Measurements from ENCODE around the gene KRT15.
"Not testable (repeated sequence)": the region's sequence is repeated elsewhere in the genome, so short reads cannot be mapped to it uniquely, and the experiment has no call there.

The KRT15 gene

DNA sequence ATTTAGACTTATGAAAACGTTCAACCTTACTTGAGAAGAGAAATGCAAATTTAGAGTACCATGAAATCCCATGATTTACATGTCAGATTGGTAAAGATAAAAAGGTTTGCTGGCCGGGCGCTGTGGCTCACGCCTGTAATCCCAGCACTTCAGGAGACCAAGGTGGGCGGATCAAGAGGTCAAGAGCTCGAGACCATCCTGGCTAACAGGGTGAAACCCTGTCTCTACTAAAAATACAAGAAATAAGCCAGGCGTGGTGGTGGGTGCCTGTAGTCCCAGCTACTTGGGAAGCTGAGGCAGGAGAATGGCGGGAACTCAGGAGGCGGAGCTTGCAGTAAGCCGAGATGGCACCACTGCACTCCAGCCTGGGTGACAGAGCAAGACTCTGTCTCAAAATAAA is 24.1 kb upstream of the KRT15 start:
- DNase-seq = not testable (repeated sequence)

DNA sequence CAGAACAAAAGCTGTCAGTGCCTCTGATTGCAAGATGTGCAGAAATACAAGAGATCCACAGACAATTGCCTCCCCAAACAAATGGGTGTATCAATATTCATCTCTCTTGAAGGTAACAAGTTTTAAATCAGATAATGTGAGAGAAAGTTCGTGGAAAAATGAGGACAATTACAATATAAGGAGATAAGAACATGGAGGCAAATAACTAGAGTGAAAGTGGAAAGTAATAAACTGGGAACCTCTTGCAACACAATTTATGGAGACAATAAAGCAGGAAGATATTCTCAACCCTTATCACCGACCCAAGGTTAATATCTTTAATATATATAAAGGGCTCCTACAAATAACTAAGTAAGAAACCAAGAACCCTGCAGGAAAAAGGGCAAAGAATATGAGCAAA is 23.7 kb upstream of the KRT15 start:
- no peak for DNase-seq

DNA sequence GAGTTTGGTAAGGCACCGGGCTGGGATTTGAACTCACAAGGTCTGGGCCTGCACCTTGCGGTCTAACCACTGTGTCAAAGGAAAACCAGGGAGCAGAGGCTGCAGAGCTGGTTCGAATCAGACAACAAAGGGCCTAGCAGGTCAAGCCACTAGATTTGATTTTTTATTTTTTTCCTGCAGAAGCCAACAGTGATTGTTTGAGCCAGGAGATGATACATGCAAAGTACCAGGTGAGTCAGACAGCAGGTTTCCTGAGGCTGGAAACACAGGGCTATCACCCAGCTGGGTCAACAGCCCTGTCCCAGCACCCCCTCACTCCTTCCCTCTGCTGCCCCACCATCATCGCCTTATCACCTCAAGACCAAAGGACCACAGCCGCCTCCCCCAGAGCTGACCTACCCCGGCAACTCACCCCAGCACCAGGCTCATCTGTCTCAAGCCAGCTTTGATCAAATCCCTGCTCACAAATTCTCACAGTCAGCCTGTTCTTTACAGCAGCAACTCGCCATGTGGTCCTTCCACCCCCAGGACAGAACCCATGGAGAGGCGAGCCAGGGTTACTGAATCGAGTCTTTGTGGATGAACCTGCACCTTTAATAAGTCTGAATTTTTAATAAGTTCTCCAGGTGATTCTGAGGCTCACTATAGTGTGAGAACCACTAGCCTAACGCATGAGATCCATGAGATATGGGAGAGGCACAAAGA is 22.4 kb upstream of the KRT15 start:
- DNase-seq = no peak

DNA sequence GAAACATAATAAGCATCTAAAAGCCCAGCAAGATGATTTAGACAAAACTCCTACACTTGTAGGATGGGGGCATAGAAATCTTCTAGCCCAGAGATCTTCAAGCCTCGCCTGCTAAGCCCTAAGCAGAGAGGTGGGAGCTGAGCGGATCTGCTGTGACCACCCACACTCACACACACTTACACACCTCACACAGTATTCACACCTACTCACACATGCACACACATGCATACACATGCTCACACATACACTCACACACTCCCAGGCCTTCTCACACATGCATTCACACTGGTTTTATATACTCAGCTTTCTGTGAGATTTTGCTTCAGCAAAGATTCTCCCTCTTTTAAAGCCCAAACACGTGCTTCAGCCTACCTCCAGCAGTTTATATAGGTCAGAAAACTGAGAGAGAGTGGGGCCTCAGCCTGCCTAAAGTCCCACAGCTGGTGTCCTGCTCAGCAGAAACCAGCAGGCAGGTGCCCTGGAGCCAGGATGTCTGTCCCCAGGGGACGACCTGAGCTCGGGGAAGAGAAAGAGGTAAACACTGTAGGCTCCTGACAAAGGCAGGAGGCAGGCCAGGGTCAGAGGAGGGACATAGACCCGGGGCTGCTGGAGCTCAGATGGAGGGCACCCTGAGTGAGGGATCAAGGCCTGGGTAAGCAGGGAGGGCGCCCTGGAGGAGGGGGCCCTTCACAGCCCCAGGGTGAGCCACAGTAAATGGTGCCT is 21.4 kb upstream of the KRT15 start:
- DNase-seq = no peak

DNA sequence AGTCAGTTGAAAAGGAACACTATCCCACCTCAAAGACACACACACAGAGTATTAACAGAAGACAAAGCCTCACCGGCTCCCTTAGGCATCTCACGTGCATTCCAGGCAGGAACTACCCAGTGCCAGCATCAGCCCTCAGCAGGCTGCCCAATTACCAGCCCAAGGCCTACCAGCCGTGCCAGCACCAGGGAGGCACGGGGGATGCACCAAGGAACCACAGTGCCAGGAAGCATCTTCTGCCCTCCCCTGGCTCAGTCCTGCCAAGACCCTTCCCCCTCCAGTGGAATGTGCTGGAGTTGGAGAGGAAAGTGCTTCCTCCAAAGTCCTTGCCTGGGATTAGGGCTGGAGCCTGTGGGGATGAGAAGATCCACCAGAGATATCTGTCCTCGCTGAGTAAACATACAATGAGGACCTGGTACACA is 20.4 kb upstream of the KRT15 start:
- no peak for DNase-seq

GRCh38 chr17:41538565-41538991 is 19.9 kb upstream of the KRT15 start:
- DNase-seq = no peak

DNA sequence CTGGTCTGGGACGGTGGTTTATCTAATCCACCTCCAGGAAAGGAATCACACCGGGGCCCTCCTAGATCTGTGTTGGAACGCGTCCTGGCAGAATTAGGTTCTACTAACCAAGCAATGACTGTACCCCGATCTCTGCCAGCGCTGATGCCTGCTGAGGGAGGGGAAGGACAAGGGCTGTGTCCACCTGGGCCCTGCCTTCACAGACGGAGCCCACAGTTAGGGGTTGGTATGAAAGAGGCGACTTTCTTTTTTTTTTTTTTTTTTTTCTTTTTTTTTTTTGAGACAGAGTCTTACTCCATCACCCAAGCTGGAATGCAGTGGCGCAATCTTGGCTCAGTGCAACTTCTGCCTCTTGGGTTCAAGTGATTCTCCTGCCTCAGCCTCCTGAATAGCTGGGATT is 19.3 kb upstream of the KRT15 start:
- DNase-seq = no peak

DNA sequence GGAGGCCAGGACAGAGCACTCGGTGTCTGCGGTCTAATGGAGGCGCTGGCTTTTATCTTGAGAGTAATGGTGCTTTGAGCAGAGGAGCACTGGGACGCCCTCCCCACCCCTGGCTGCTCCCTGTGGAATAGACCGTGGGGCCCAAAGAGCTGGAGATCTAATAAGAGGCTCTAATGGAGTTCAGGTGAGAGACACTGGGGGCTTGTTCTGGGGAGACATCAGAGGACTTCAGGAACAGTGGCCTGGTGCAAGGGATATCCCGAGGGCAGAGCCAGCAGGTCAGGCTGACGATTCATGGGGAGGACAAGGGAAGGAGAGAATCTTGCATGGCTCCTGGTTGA is 18.9 kb upstream of the KRT15 start:
- no peak for DNase-seq

- no peak for DNase-seq
Observed at GRCh38 chr17:41536741-41537613, 18.3 kb upstream of the KRT15 start.

DNA sequence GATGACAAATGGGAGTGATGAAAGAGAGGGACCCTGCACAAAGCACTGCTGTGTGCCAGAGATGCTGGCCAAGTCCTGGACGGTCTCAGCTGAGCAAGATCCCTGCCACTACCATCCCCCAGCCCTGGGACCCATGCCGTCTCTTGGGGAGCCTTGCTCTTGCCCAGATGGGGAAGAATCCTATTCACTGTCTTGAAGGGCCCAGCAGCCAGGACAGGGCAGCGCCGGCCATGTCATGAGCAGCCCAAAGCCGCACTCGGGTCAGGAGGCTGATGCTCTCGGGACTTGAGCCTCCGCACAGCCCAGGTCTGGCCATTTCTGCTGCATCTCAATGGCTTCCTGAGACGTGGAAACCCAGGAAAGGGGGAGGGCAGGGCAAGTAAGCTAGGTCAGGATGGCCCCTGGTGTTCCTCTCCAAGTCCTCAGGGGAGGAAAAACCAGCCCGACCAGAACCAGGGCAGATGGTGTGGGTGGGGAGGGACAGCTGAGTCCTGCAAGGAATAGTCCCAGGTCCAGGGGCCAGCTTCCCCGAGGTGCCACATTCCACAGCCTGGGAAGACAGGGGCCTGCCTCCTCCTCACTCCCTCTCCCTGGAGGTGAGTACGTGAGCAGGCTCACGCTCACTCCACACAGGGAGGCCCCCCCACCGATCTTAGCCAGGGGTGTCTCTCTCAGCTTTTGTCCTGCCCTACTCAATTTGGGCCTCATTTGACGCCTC is 17.2 kb upstream of the KRT15 start:
- no peak for DNase-seq

DNA sequence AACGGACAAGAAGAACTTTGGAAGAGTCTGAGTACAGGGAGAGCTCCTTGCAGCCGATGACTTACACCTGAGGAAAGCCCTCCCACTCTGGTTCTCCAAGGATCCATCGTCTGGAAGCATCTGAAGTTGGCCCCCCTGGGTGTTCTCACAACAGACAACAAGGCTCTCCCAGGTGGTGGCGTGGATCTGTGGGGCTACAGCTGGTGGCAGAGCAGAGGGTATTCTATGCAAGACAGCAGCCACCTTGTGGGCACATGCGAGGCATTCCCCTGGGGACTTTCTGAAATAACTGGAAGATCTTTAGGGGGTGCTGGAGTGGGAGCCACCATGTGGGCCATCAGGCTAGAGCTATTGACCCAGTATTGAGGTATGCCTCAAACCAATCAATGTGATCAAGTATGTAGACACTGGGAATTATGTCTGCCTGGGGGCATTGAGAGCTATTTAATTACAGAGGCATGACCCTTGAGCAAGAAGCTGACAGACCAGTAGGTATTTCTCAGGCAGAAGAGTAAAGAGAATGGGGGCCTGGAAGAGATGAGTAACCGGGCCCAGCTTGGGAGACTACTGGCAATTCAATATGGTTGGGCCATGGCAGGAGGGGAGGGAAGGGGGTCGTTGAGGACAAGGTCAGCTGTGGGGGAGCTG is 16.3 kb upstream of the KRT15 start:
- DNase-seq = no peak

DNA sequence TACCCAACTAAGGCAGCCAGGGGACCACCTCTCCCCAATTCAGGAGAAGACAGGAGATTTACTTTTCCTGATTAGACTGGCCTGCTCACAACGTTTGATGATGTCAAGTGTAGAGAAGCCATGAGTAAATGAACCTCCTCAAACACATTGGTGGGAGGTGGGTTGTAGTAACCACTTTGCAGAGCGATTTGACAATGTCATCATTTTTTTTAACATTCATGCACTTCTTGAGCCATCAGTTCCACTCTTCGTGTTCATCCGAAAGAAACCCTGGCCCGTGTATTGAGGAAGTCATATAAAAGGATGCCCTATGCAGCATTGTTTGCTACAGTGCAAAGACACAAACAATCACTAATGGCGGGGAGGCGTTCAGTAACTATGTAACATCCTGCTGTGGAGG is 14.9 kb upstream of the KRT15 start:
- DNase-seq = no peak

GRCh38 chr17:41532947-41533570 is 14.4 kb upstream of the KRT15 start:
- DNase-seq = no peak

DNA sequence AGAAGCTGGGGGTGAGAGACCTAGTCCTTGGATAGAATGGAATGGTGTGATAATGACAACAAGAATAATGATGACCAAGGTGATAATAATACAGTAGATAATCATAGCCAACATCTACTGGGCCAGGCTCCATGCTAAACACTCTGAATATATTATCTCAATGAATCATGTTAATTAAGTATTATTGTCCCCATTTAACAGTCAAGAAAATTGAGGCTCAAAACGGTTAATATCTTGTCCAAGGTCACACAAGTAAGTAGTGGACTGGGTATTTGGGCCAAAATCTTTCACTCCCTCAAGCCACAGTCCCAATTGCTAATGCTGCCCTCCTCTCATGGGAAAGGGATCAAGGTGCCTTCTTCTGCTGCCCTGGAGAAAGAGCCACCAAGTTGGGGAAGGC is 13.3 kb upstream of the KRT15 start:
- no peak for DNase-seq

- no peak for DNase-seq
Observed at GRCh38 chr17:41530062-41531048, 11.7 kb upstream of the KRT15 start.

- no peak for DNase-seq
Observed at GRCh38 chr17:41529491-41529915, 10.8 kb upstream of the KRT15 start.

GRCh38 chr17:41528959-41529353 is 10.3 kb upstream of the KRT15 start:
- DNase-seq = no peak

GRCh38 chr17:41527063-41528023 is 8.7 kb upstream of the KRT15 start:
- peak; percentile 58 for DNase-seq

DNA sequence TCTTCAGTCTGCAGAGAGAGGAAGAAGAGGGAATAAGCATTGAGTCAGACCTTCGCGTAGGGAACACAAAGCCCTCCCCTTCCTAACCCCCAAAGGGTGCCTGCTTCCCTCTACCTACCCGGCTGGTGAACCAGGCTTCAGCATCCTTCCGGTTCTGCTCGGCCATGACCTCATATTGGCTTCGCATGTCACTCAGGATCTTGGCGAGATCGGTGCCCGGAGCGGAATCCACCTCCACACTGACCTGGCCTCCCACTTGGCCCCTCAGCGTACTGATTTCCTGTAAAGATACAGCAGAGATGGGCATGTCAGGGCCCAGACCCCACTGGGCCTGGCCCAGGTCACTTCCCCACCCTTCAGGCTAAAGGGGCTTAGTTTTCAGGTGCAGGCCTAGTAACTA is 5.6 kb upstream of the KRT15 start:
- DNase-seq = no peak

- DNase-seq = no peak
Observed at GRCh38 chr17:41523787-41524186, 5.1 kb upstream of the KRT15 start.
